Body of pancreas (tissue), 4 donors: ENCODE measurements around the gene PEX14. TPM values are rescaled to one million over a fixed set of nuclear protein-coding genes. Genes with fewer than 3 reads are reported as not detected.

ENCODE experiments used
- ATAC-seq: fragments of 150-250 bp; one replicate; pipeline ENCODE4 v1.9.1; 2016
- DNase-seq, 4 donors: peaks; one replicate each; pipeline ENCODE4 v3.0.0-alpha.2; 2019
- H3K27ac ChIP-seq, 4 donors: fragments of 200-600 bp; sonication (generic); 1 replicate in 3 of 4; 2 replicates in 1 of 4; pipeline versions ENCODE4 v1.5.1 to v1.6.1; 2016 to 2019; ENCODE audit warnings: mild to moderate bottlenecking in 1 of 4, mixed read lengths in 1 of 4, moderate library complexity in 1 of 4
- H3K27me3 ChIP-seq, 2 donors: fragments of 200-600 bp; sonication (generic); one replicate each; pipeline ENCODE4 v1.6.0; 2016; ENCODE audit warnings: mild to moderate bottlenecking in 1 of 2
- H3K36me3 ChIP-seq, 2 donors: fragments of 200-600 bp; sonication (generic); replicated peaks in 1 of 2; 2 replicates each; pipeline ENCODE4 v1.5.1; 2016; ENCODE audit warnings: low read depth in 2 of 2; ENCODE audit not compliant: insufficient read depth in 1 of 2
- H3K4me1 ChIP-seq: fragments of 200-600 bp; sonication (generic); one replicate; pipeline ENCODE4 v1.6.0; 2016
- H3K4me3 ChIP-seq, 2 donors: fragments of 200-600 bp; sonication (generic); 1 replicate in 1 of 2; 2 replicates in 1 of 2; pipeline ENCODE4 v1.5.1; 2016 to 2019
- H3K9me3 ChIP-seq, 3 donors: fragments of 200-600 bp; sonication (generic); 1 replicate in 2 of 3; 2 replicates in 1 of 3; pipeline ENCODE4 v1.5.1; 2016
- CTCF ChIP-seq, 7 experiments: fragments of 450-650 bp in 4 of 7; fragments of 200-600 bp in 3 of 7; sonication (generic) in 3 of 7; IDR thresholded peaks; one replicate each; pipeline ENCODE4 v1.5.1; 2016 to 2019; ENCODE audit warnings: antibody characterized with exemption in 7 of 7
- POLR2A ChIP-seq, 3 donors: fragments of 450-650 bp; IDR thresholded peaks; one replicate each; pipeline ENCODE4 v1.6.1; 2016; ENCODE audit warnings: antibody characterized with exemption in 3 of 3, mild to moderate bottlenecking in 2 of 3
- WGBS, 2 donors: methylation state at CpG; one replicate each; pipeline ENCODE4 v1.1.5; 2017; 5-methylcytosine and 5-hydroxymethylcytosine counted together
- intact Hi-C: fragments of 100-400 bp; cut with DNase I; formaldehyde crosslinking; loops from one replicate; pipeline ENCODE4 v1.15.1; 2023
- total RNA-seq, 2 donors: library from RNA; depleted of rRNA; stranded (reverse); fragments of >200 nt; gene quantifications; one replicate each; pipeline ENCODE4 v1.1.0, GENCODE V29; 2016

PEX14 gene
- total RNA-seq, 2 donors from 2014 or later: 8.6 to 8.8 TPM

DNA sequence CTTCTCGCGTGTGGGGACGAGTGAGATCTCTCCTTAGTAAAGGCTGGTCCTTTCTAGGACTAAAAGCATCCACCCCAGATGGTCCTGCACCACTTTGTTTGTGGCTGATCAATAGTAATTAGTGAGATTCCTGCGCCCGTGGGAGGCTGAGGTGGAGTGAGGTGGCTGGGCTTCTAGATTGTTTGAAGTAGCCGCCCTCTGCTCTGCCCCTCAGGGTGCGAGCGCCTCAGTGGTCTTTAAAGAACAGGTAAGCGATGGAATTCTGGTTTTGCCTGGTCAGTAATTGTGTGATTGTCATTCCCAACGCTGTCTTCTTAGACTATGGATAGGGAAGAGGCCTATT lies 20.7 kb downstream of the PEX14 start:
- peak overlapping the region in 3 of 4 donors; percentile 56 to 74 (median 62) for H3K27ac ChIP-seq
- H3K9me3 ChIP-seq: no peaks in the 10 kb centered on the region
- WGBS, 2 donors: 58 to 68% methylated on average over 8 to 10 of the region's 10 CpGs
- no peak overlapping the region for H3K4me3 ChIP-seq
- DNase-seq: no peak
- no peaks in the 10 kb centered on the region for H3K36me3 ChIP-seq
- no peak for ATAC-seq
- peaks cover 17% of the 10 kb centered on the region for H3K4me1 ChIP-seq
- intact Hi-C loops: no loop called here
- no peak for TF ChIP-seq POLR2A (IDR thresholded peaks at IDR 0.05)
- TF ChIP-seq CTCF (IDR thresholded peaks at IDR 0.05): no peak
- H3K27me3 ChIP-seq: no peaks in the 10 kb centered on the region

DNA sequence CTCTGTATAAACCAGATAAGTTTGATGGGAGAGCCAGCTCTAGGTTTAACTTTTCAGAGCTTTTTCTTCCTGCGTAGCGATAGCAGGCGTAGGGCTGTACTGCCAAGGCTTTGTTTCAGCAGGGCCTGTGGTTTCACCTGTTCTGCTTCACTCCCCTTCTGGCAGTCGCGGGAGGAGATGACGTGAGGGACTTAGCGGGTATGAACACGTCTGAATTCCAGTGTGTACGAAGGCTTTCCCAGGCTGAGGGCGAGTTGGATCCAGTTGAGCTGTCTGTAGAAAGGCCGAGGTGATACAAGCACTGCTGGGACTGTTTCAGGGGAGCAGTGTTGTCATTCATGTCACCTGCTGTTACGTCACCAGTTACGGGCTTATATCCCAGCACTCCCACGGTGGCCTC lies 21.2 kb downstream of the PEX14 start:
- H3K4me3 ChIP-seq: no peak overlapping the region
- WGBS, 2 donors: 83 to 87% methylated on average over 14 of the region's 14 CpGs
- H3K27me3 ChIP-seq: no peaks in the 10 kb centered on the region
- peaks cover 17% of the 10 kb centered on the region for H3K4me1 ChIP-seq
- DNase-seq (no peak), ATAC-seq (no peak)
- TF ChIP-seq CTCF (IDR thresholded peaks at IDR 0.05) (no peak), POLR2A (IDR thresholded peaks at IDR 0.05) (no peak)
- H3K27ac ChIP-seq: peak overlapping the region in 3 of 4 donors; percentile 56 to 74 (median 62)
- no peaks in the 10 kb centered on the region for H3K9me3 ChIP-seq
- intact Hi-C loops: no loop called here
- H3K36me3 ChIP-seq: no peaks in the 10 kb centered on the region

- no peaks in the 10 kb centered on the region for H3K27me3 ChIP-seq
- 93 to 94% methylated on average over 7 of the region's 7 CpGs for WGBS, 2 donors
- no peak overlapping the region for H3K27ac ChIP-seq
- no peak overlapping the region for H3K4me3 ChIP-seq
- TF ChIP-seq CTCF (IDR thresholded peaks at IDR 0.05) (no peak), POLR2A (IDR thresholded peaks at IDR 0.05) (no peak)
- intact Hi-C loops: no loop called here
- no peaks in the 10 kb centered on the region for H3K36me3 ChIP-seq
- no peak for ATAC-seq
- no peak for DNase-seq
- no peaks in the 10 kb centered on the region for H3K9me3 ChIP-seq
- peaks cover 17% of the 10 kb centered on the region for H3K4me1 ChIP-seq
These were observed 22.4 kb downstream of the PEX14 start for GRCh38 chr1:10497109-10497508.

- H3K36me3 ChIP-seq: no peaks in the 10 kb centered on the region
- 72 to 73% methylated on average over 8 of the region's 8 CpGs for WGBS, 2 donors
- no peak overlapping the region for H3K27ac ChIP-seq
- TF ChIP-seq POLR2A (IDR thresholded peaks at IDR 0.05): no peak
- no peak for TF ChIP-seq CTCF (IDR thresholded peaks at IDR 0.05)
- intact Hi-C loops: no loop called here
- H3K4me1 ChIP-seq: peaks cover 17% of the 10 kb centered on the region
- H3K4me3 ChIP-seq: no peak overlapping the region
- H3K27me3 ChIP-seq: no peaks in the 10 kb centered on the region
- no peak for DNase-seq
- ATAC-seq: no peak
- no peaks in the 10 kb centered on the region for H3K9me3 ChIP-seq
These were observed 23.5 kb downstream of the PEX14 start for GRCh38 chr1:10498231-10498630.

GRCh38 chr1:10502206-10502605 lies 27.5 kb downstream of the PEX14 start:
- ATAC-seq (no peak), DNase-seq (no peak)
- H3K36me3 ChIP-seq: no peaks in the 10 kb centered on the region
- H3K27me3 ChIP-seq: no peaks in the 10 kb centered on the region
- no peaks in the 10 kb centered on the region for H3K4me1 ChIP-seq
- no peak overlapping the region for H3K27ac ChIP-seq
- H3K9me3 ChIP-seq: no peaks in the 10 kb centered on the region
- TF ChIP-seq POLR2A (IDR thresholded peaks at IDR 0.05) (no peak), CTCF (IDR thresholded peaks at IDR 0.05) (no peak)
- H3K4me3 ChIP-seq: no peak overlapping the region
- intact Hi-C loops: loop anchor here (10.0 kb wide), 1 partner anchor 373 kb away; no protein-coding TSS in a partner anchor
- 76 to 81% methylated on average over 5 of the region's 5 CpGs for WGBS, 2 donors
